Pancreas (tissue), 10 donors: ENCODE measurements around the gene C1QTNF12. TPM values are rescaled to one million over a fixed set of nuclear protein-coding genes. Genes with fewer than 3 reads are reported as not detected.
A peak's percentile ranks its signal among the peaks of the same experiment; 100 is the strongest.
"Not testable (repeated sequence)": the region's sequence is repeated elsewhere in the genome, so short reads cannot be mapped to it uniquely, and the experiment has no call there.

ENCODE experiments used
- ATAC-seq, 4 donors: fragments of 200-7000 bp; cut with Tn5 transposase; one replicate each; pipeline versions ENCODE4 v1.8.0 to v1.9.1; 2020; ENCODE audit warnings: mild to moderate bottlenecking in 4 of 4, moderate library complexity in 4 of 4
- DNase-seq, 6 donors: peaks; one replicate each; pipeline ENCODE4 v3.0.0-alpha.2; 2020
- FAIRE-seq: peaks from 2 replicates; lab custom pipeline; 2012; peaks lifted over from hg19 to GRCh38; lab: Jason Lieb, UNC
- H3K27ac ChIP-seq, 4 donors: fragments of 200-600 bp; sonication (generic); 1 replicate in 3 of 4; 2 replicates in 1 of 4; pipeline versions ENCODE4 v1.5.0 to v1.8.0; 2020
- H3K27me3 ChIP-seq, 4 donors: fragments of 200-600 bp; one replicate each; pipeline ENCODE4 v1.8.0; 2021
- H3K36me3 ChIP-seq, 3 donors: fragments of 200-600 bp; sonication (generic) in 1 of 3; one replicate each; pipeline versions ENCODE4 v1.5.0 to v1.8.0; 2020 to 2021
- H3K4me1 ChIP-seq, 3 donors: fragments of 200-600 bp; one replicate each; pipeline ENCODE4 v1.8.0; 2021
- H3K4me3 ChIP-seq, 4 donors: fragments of 200-600 bp; sonication (generic) in 2 of 4; one replicate each; pipeline versions ENCODE4 v1.5.0 to v1.8.0; 2020 to 2021
- H3K9me3 ChIP-seq, 4 donors: fragments of 200-600 bp; one replicate each; pipeline ENCODE4 v1.8.0; 2021
- WGBS, 2 donors: extraction: QIAGEN DNeasy Blood & Tissue Kit; methylation state at CpG; one replicate each; pipeline ENCODE4 v1.1.7; 2013; 5-methylcytosine and 5-hydroxymethylcytosine counted together
- intact Hi-C, 3 donors: fragments of 100-400 bp; cut with DNase I; formaldehyde crosslinking; loops; one replicate each; pipeline versions ENCODE4 v1.11.1 to v1.14.2; 2022
- polyA plus RNA-seq, 2 donors: library from polyadenylated mRNA; stranded (reverse); fragments of 200-250 nt; gene quantifications; one replicate each; pipeline ENCODE4 v1.2.3, GENCODE V29; 2013
- total RNA-seq, 6 donors: library from RNA; stranded (reverse); fragmentation: NEBNext Ultra II Directional in 4 of 6; extraction: Animal tissue kit (Norgen Biotek cat#: 25700) in 4 of 6; gene quantifications; one replicate each; pipeline versions ENCODE4 v1.2.1 to v1.2.4, GENCODE V29; 2021 to 2023
- TF ChIP-seq, protein P1 (sequence below), 4 donors: fragments of 200-600 bp; sonication (generic) in 3 of 4; IDR thresholded peaks; one replicate each; pipeline versions ENCODE4 v1.5.0 to v1.8.0; 2021; ENCODE audit warnings: antibody characterized with exemption in 4 of 4
- donor health status: healthy with polysubstance abuse.
- donor health status: DM: no; HTN: no; CAD: no; lungs with moderate emphysema.
- donor health status: DM: no; HTN: no; CAD: no.
- donor health status: control.
- donor health status: control.
- donor health status: Bipolar disorder and iron deficiency.
- donor health status: DM: yes; HTN: yes; CAD: no.
- donor health status: DM: no; HTN: no; CAD: no.
- donor health status: DM: no; HTN: no; CAD: no.
- donor health status: DM: yes; HTN: yes; CAD: no.

C1QTNF12 gene
- total and polyA plus RNA-seq, 8 donors, result 0.43 to 4.8 (median 1.0) TPM

DNA sequence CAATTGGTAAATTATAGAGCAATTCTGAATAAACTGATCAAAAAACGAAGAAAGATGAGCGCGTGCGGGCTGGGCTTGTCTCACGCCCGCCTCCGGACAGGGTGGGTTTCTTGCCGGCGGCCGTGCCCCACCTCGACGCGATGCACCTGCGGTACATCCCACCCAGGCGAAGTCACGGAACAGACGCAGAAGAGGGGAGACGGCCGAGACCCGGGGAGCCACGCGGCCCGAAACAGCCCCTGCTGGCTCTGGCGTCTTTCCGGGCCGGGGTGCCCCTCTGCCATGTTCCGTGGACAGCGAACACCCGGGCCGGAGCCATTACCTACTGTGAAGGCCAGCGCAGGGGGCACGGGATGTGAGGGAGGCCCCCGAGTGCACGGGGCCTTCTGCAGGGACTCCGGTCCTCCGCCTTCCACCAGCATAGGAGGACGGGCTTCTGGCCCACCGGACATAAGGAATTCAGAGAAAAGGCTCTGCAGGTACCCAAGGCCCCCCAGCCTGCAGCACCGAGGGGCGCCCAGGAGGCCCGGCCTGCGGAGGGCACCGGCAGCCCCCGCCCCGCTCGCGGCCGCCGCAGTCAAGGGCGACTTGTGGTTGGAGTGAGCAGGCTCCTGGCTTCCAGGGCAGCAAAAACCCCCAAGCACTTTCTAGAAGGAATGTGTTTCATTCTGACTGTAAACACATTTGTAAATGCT lies 7.6 kb upstream of the C1QTNF12 start:
- H3K9me3 ChIP-seq, result no peaks in the 10 kb centered on the region
- 93 to 95% methylated on average over 49 to 50 of the region's 50 CpGs for WGBS, 2 donors
- DNase-seq (peak in 2 of 6 donors; percentile 30 to 56), ATAC-seq (no peak), FAIRE-seq (no peak)
- H3K27me3 ChIP-seq, result no peaks in the 10 kb centered on the region
- TF ChIP-seq, protein P1, sequence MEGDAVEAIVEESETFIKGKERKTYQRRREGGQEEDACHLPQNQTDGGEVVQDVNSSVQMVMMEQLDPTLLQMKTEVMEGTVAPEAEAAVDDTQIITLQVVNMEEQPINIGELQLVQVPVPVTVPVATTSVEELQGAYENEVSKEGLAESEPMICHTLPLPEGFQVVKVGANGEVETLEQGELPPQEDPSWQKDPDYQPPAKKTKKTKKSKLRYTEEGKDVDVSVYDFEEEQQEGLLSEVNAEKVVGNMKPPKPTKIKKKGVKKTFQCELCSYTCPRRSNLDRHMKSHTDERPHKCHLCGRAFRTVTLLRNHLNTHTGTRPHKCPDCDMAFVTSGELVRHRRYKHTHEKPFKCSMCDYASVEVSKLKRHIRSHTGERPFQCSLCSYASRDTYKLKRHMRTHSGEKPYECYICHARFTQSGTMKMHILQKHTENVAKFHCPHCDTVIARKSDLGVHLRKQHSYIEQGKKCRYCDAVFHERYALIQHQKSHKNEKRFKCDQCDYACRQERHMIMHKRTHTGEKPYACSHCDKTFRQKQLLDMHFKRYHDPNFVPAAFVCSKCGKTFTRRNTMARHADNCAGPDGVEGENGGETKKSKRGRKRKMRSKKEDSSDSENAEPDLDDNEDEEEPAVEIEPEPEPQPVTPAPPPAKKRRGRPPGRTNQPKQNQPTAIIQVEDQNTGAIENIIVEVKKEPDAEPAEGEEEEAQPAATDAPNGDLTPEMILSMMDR (IDR thresholded peaks at IDR 0.05), result no peak
- intact Hi-C loops, result no loop called here
- H3K4me3 ChIP-seq, result no peak overlapping the region
- H3K4me1 ChIP-seq, result no peaks in the 10 kb centered on the region
- peaks cover 0 to 33% (median 18%) of the 10 kb centered on the region in 3 donors for H3K36me3 ChIP-seq
- H3K27ac ChIP-seq, result no peak overlapping the region

DNA sequence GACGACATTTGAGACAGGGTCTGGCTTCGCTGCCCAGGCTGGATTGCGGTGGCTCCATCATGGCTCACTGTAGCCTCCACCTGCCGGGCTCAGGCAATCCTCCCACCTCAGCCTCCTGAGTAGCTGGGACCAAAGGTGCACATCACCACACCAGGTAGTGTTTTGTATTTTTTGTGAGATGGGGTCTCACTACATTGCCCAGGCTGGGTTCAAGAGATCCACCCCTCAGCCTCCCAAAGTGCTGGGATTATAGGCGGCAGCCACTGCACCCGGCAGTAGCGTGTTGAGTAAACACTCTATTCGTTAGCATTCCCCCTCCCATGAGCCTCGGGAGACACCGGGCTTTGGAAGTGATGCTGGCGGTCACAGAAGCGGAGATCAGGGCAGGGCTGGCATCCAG lies 6.8 kb upstream of the C1QTNF12 start:
- no peak for ATAC-seq
- Histone ChIP-seq H3K27me3 (no peaks in the 10 kb centered on the region), H3K27ac (no peak overlapping the region), H3K4me3 (no peak overlapping the region), H3K9me3 (no peaks in the 10 kb centered on the region), H3K36me3 (peaks cover 0 to 33% (median 18%) of the 10 kb centered on the region in 3 donors), H3K4me1 (no peaks in the 10 kb centered on the region)
- no peak for FAIRE-seq
- intact Hi-C loops, result no loop called here
- no peak for DNase-seq
- 80 to 87% methylated on average over 12 of the region's 12 CpGs for WGBS, 2 donors
- TF ChIP-seq, protein P1 (IDR thresholded peaks at IDR 0.05), result no peak

DNA sequence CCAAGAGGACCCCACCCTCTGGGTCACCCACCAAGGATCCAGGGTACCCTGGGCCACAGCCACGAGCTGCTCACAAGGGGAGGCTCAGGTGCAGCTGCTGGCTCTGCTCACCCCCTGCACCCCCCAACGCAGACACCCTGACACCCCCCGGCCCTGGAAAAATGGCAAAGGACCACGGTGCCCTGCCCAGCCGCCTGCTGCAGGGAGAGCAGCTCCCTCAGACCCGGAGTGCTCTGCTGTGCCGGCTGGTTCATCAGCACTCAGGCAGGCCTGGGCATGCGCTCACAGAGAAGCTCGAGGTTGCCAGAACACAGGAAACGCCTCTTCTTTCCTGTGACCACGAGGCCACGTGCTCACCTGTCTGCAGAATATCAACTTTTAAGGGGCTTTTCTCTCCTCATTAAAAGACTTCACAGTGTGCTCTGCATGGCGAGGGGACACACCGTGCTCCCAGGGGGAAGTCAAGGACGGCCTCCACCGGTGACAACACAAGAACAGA lies 4.3 kb upstream of the C1QTNF12 start:
- DNase-seq (peak in 3 of 6 donors; percentile 24 to 48 (median 48)), FAIRE-seq (no peak), ATAC-seq (peak in 2 of 4 donors; percentile 4 to 46)
- TF ChIP-seq, protein P1 (IDR thresholded peaks at IDR 0.05), result no peak
- Histone ChIP-seq H3K4me1 (no peaks in the 10 kb centered on the region), H3K27me3 (no peaks in the 10 kb centered on the region), H3K4me3 (no peak overlapping the region), H3K36me3 (peaks cover 0 to 20% (median 13%) of the 10 kb centered on the region in 3 donors), H3K9me3 (no peaks in the 10 kb centered on the region), H3K27ac (no peak overlapping the region)
- intact Hi-C loops, result no loop called here
- WGBS, 2 donors, result 81 to 90% methylated on average over 16 of the region's 16 CpGs

- intact Hi-C loops, result loop anchor here in 1 of 3 donors (10.0 kb wide), 1 partner anchor 123 kb away; no protein-coding TSS in a partner anchor
- not testable (repeated sequence) for H3K4me1 ChIP-seq, FAIRE-seq, H3K36me3 ChIP-seq, H3K27me3 ChIP-seq, H3K4me3 ChIP-seq, ATAC-seq, H3K27ac ChIP-seq, H3K9me3 ChIP-seq
- DNase-seq, result peak in 2 of 6 donors; percentile 11 to 42
- WGBS, 2 donors, result 83 to 89% methylated on average over 17 to 21 of the region's 21 CpGs
These were observed 1.7 kb upstream of the C1QTNF12 start for GRCh38 chr1:1248009-1248913.

GRCh38 chr1:1247341-1247913 lies 905 bp upstream of the C1QTNF12 start:
- no peaks in the 10 kb centered on the region for H3K27me3 ChIP-seq
- no peaks in the 10 kb centered on the region for H3K4me1 ChIP-seq
- ATAC-seq (no peak), DNase-seq (peak in 3 of 6 donors; percentile 28 to 79 (median 56)), FAIRE-seq (no peak)
- intact Hi-C loops, result loop anchor here in 1 of 3 donors (10.0 kb wide), 1 partner anchor 123 kb away; no protein-coding TSS in a partner anchor
- no peaks in the 10 kb centered on the region for H3K36me3 ChIP-seq
- H3K4me3 ChIP-seq, result no peak overlapping the region
- no peak overlapping the region for H3K27ac ChIP-seq
- TF ChIP-seq, protein P1 (IDR thresholded peaks at IDR 0.05), result no peak
- 43 to 50% methylated on average over 25 of the region's 25 CpGs for WGBS, 2 donors
- H3K9me3 ChIP-seq, result no peaks in the 10 kb centered on the region
